ENCODE results near the gene LILRB2.

DNA sequence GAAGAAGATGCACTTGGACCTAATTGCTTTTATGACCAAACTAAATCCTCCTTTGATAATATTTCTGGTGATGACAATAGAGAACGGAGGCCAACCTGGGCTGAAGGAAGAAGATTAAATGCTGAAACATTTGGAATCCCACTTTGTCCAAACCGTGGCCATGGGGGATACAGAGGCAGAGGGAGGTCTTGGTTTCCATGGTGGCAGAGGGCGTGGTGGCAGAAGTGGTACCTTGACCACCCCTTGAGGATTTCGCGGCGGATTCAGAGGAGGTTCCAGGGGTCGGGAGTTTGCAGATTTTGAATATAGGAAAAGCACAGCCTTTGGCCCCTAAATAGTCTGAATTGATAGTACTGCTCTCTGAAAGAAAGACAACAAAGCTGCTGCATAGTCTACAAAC lies 50.9 kb downstream of the LILRB2 start:
- TF ChIP-seq, protein P1, sequence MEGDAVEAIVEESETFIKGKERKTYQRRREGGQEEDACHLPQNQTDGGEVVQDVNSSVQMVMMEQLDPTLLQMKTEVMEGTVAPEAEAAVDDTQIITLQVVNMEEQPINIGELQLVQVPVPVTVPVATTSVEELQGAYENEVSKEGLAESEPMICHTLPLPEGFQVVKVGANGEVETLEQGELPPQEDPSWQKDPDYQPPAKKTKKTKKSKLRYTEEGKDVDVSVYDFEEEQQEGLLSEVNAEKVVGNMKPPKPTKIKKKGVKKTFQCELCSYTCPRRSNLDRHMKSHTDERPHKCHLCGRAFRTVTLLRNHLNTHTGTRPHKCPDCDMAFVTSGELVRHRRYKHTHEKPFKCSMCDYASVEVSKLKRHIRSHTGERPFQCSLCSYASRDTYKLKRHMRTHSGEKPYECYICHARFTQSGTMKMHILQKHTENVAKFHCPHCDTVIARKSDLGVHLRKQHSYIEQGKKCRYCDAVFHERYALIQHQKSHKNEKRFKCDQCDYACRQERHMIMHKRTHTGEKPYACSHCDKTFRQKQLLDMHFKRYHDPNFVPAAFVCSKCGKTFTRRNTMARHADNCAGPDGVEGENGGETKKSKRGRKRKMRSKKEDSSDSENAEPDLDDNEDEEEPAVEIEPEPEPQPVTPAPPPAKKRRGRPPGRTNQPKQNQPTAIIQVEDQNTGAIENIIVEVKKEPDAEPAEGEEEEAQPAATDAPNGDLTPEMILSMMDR (IDR thresholded peaks at IDR 0.05; ENCODE audit: low read length): no peak
- TF ChIP-seq EZH2phosphoT487 (IDR thresholded peaks at IDR 0.05; ENCODE audit: low read length): no peak
- TF ChIP-seq EZH2 (optimal IDR thresholded peaks at IDR 0.05; ENCODE audit: low read depth, low read length): no peak

All from MM.1S (cell line).